Uterus (tissue), 2 donors: Measurements from ENCODE around the gene SMIM32.

Experiments used
- CTCF ChIP-seq, 4 experiments: fragments of 200-600 bp in 2 of 4; fragments of 450-650 bp in 2 of 4; sonication (generic) in 2 of 4; IDR thresholded peaks; one replicate each; pipeline ENCODE4 v1.5.1; 2016 to 2019; ENCODE audit warnings: antibody characterized with exemption in 4 of 4, mild to moderate bottlenecking in 2 of 4, moderate library complexity in 1 of 4
- POLR2A ChIP-seq, 2 donors: fragments of 450-650 bp; IDR thresholded peaks; one replicate each; pipeline ENCODE4 v1.6.1; 2016; ENCODE audit warnings: antibody characterized with exemption in 2 of 2, mild to moderate bottlenecking in 1 of 2, moderate library complexity in 1 of 2

GRCh38 chr5:136202469-136203205, 9.7 kb upstream of the SMIM32 start:
- TF ChIP-seq POLR2A (IDR thresholded peaks at IDR 0.05) = no peak
- no peak for TF ChIP-seq CTCF (IDR thresholded peaks at IDR 0.05)
